ENCODE measurements around the gene BMI1. TPM values are rescaled to one million over a fixed set of nuclear protein-coding genes. Genes with fewer than 3 reads are reported as not detected.
A peak's percentile ranks its signal among the peaks of the same experiment; 100 is the strongest.

Gene BMI1
- total RNA-seq, 1 experiment from 2014 or later: 6.8 TPM

DNA sequence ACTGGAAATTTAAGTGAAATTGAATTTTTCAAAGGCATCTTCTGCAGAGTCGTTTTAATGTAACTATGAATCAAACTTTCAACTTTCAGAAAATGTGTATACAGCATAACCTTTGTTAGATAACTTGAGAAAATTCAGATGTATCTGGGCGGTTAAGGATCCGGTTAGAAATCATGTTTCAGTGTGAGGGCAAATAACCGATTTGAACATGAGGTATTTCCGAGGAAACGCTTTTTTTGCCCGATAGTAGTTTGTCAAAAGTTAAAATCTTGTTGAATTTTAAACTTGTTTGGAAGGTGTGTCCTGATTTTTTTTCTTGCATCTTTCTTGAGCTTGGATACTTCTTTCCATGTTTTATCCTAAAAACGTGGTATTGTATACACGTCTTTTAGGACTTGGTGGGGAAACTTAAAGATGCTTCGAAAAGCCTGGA, 1.3 kb upstream of the BMI1 start:
- Histone ChIP-seq H4K91ac (ENCODE audit: insufficient read length, low read depth, low read length) (no peak overlapping the region), H4K5ac (ENCODE audit: insufficient read length, low read depth, low read length) (no peak overlapping the region), H2BK5ac (ENCODE audit: insufficient read length, low read length) (no peak overlapping the region), H3K14ac (ENCODE audit: insufficient read depth, low read length) (no peak overlapping the region), H3K9me3 (ENCODE audit: control insufficient read depth, low read depth, low read length) (no peaks in the 10 kb centered on the region), H3K4ac (ENCODE audit: low read depth, low read length) (no peak overlapping the region), H3T11ph (ENCODE audit: low read length) (no peak overlapping the region), H3K27ac (ENCODE audit: insufficient read length, low read depth, low read length) (no peak overlapping the region), H3K56ac (ENCODE audit: insufficient read length, low read depth, low read length) (no peak overlapping the region), H4K20me1 (ENCODE audit: control insufficient read depth, insufficient read depth, insufficient read length) (no peaks in the 10 kb centered on the region), H3K9ac (ENCODE audit: extremely low read depth, insufficient read length, low read length) (no peak overlapping the region), H2BK15ac (ENCODE audit: low read depth, low read length) (no peak overlapping the region), H3K4me1 (ENCODE audit: insufficient read depth, low read length) (peaks cover 3% of the 10 kb centered on the region; the same call in 1 of the 2 replicates), H3K23ac (ENCODE audit: insufficient read length, low read depth, low read length) (no peak overlapping the region), H4K8ac (replicated peaks; ENCODE audit: insufficient read length, low read depth, low read length) (no peak overlapping the region), H3K79me1 (ENCODE audit: insufficient read depth, low read depth, low read length, poor library complexity, severe bottlenecking) (no peaks in the 10 kb centered on the region), H3K4me2 (ENCODE audit: insufficient read depth, insufficient read length, low read length) (no peak overlapping the region), H2AK5ac (ENCODE audit: insufficient read length, low read length) (no peak overlapping the region), H3K79me2 (ENCODE audit: insufficient read depth, low read length) (no peaks in the 10 kb centered on the region), H3K18ac (ENCODE audit: insufficient read length, low read depth, low read length) (no peak overlapping the region), H2BK12ac (ENCODE audit: insufficient read length, low read depth, low read length) (no peak overlapping the region), H3K27me3 (ENCODE audit: insufficient read depth, low read length) (peaks cover 54% of the 10 kb centered on the region), H2AFZ (ENCODE audit: low read length) (no peak overlapping the region), H2BK20ac (ENCODE audit: low read depth, low read length, poor library complexity, severe bottlenecking) (no peak overlapping the region), H2BK120ac (ENCODE audit: low read depth, low read length, poor library complexity, severe bottlenecking) (no peak overlapping the region), H3K23me2 (ENCODE audit: insufficient read length, low read depth, low read length, poor library complexity, severe bottlenecking) (peaks cover 12% of the 10 kb centered on the region)
- Mint-ChIP-seq H3K27me3 (ENCODE audit: low read depth) (peaks cover 85% of the 10 kb centered on the region), H3K9me3 (peaks cover 3 to 4% of the 10 kb centered on the region in 2 experiments; a peak in 3 of 5 replicates), H3K36me3 (ENCODE audit: insufficient read depth in 1 of 3, low read depth in 3 of 3) (peaks cover 0 to 2% (median 1%) of the 10 kb centered on the region in 3 experiments; a peak in 3 of 7 replicates), H3K4me3 (peak overlapping the region; percentile 58 to 82), H3K27ac (no peak overlapping the region), H3K4me1 (peaks cover 37 to 61% of the 10 kb centered on the region in 2 experiments)
- TF ChIP-seq, protein P1, sequence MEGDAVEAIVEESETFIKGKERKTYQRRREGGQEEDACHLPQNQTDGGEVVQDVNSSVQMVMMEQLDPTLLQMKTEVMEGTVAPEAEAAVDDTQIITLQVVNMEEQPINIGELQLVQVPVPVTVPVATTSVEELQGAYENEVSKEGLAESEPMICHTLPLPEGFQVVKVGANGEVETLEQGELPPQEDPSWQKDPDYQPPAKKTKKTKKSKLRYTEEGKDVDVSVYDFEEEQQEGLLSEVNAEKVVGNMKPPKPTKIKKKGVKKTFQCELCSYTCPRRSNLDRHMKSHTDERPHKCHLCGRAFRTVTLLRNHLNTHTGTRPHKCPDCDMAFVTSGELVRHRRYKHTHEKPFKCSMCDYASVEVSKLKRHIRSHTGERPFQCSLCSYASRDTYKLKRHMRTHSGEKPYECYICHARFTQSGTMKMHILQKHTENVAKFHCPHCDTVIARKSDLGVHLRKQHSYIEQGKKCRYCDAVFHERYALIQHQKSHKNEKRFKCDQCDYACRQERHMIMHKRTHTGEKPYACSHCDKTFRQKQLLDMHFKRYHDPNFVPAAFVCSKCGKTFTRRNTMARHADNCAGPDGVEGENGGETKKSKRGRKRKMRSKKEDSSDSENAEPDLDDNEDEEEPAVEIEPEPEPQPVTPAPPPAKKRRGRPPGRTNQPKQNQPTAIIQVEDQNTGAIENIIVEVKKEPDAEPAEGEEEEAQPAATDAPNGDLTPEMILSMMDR (conservative IDR thresholded peaks at IDR 0.05): no peak
- DNase-seq: no peak
- WGBS (ENCODE audit: extremely low coverage, insufficient read length, low lambda C conversion rate): no CpG with 5 or more reads among the region's 10 CpGs
